K562 treated with DMSO at 1 percent for 48 hours (cell line): Measurements from ENCODE around the gene SURF2. TPM values are rescaled to one million over a fixed set of nuclear protein-coding genes. Genes with fewer than 3 reads are reported as not detected.

Experiments used
- total RNA-seq: library from RNA; unstranded; fragments of 300-600 nt; gene quantifications from 2 replicates; pipeline ENCODE4 v1.2.3, GENCODE V29; 2022; ENCODE audit warnings: low replicate concordance; ENCODE audit errors: extremely low read depth

The SURF2 gene
- not detected in 2 replicates for total RNA-seq

DNA sequence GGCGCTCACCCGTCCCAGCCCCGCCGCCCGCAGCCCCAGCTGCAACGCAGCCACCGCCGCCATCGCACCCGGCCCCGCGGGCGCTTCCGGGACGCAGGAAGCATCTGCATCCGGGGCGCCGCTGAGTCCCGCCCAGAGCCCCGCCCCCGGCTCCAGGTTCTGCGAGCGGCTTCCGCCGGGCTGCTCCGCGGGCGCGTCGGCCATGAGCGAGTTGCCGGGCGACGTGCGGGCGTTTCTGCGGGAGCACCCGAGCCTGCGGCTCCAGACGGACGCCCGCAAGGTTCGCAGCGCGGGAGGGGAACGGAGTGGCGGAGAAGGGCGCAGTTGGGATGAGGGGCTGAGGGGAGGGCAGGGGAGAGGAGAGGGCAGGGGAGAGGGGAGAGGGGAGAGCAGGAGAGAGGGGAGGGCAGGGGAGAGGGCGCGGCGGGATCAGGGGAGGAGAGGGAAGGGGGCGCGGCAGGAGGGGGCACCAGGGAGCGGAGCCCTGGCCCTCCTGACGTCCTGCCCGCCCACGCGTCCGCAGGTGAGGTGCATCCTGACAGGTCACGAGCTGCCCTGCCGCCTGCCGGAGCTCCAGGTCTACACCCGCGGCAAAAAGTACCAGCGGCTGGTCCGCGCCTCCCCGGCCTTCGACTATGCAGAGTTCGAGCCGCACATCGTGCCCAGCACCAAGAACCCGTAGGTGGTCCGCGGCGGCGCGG is at the start of gene SURF2, which contains the start of gene SURF1:
Gene SURF2 (plus strand): TSS at position 160 of the 701 bp plus-strand sequence. CDS start 43 bp downstream, at position 203.
Gene SURF1 (minus strand): TSS at position 97 of the 701 bp plus-strand sequence. CDS start 34 bp downstream, at position 63.

DNA sequence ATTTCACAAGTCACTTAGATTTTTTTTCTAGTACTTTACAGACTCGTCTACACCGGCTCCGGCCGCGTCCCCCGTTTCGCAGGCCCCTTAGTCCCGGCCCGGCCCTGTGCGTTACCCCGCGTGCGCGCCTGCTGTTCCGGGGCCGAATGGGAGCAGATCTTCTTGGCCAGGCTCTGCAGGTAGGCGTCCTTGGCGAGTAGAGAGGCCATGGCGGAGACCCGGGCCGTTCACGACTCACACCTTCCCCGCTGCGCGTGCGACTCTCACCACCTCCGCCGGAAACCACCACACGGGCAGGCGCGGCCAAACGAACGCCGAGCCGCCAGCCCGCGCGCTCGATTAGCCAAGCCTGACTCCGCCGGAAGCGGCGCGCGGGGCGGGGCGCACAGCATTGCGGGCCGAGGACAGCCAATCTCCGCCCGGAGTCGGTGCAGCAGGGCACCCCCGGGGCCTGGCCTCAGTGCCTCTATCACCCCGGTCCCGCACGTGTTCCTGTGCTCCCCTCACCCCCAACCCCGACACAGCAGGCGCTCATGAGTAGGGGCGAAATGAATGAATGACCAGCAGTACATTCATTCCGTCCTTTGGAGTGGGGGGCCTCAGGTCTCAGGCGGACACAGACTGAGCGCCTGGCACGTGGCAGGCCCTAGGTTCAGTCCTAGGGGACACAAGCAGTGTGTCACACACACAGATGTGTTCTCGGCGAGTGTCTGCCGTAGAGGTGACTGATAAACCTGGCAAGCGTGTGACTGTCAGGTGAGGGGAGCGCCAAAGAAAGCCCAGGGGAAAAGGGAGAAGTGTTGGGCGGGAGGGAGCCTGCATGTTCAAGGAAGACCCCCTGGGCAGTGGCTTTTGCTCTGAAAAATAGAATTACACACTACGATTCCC is 20.2 kb upstream of the SURF2 start, which contains the start of gene SURF6:
Gene SURF6 (minus strand): TSS at position 265 of the 888 bp plus-strand sequence. CDS start 56 bp downstream, at position 209.

DNA sequence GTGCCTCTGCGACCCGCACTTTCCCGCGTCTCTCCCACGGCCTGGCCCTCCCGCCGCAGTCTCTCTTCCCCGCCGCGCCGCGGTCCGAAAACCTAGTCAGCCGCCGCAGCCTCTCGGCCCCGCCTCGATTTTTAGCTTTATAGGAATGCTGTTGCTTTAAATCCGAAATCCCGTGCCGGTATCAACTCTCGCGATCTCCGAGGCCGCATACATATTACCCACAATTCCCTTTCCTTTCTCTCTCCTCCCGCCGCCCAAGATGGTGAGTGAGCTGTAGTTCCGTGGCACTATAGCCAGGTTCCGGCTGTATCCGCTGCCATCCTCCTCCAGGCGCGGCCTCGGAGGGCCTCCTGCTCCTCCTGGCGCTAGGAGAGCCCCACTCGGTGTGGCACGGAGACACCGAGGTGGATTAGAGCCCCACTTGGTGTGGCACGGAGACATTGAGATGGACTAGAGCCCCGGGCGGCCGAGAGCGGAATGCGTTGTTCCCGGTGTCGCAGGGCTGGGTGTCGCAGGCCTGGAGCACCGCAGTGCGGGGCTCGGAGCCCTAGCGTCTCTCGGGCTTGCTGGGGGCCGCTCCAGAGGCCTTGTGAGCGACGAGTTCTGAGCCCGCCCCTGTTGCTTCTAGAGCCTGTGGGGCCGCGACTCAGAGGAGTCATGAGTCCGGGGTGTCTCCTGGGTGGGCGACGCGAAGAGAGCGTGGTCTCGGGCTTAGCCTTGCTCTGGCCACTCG is 8.2 kb upstream of the SURF2 start, which contains the start of the genes MED22 and RPL7A:
Gene MED22 (minus strand): TSS at position 147 of the 733 bp plus-strand sequence. CDS start 1,469 bp downstream, outside the sequence.
Gene RPL7A (plus strand): TSS at position 234 of the 733 bp plus-strand sequence. CDS start 26 bp downstream, at position 260.

DNA sequence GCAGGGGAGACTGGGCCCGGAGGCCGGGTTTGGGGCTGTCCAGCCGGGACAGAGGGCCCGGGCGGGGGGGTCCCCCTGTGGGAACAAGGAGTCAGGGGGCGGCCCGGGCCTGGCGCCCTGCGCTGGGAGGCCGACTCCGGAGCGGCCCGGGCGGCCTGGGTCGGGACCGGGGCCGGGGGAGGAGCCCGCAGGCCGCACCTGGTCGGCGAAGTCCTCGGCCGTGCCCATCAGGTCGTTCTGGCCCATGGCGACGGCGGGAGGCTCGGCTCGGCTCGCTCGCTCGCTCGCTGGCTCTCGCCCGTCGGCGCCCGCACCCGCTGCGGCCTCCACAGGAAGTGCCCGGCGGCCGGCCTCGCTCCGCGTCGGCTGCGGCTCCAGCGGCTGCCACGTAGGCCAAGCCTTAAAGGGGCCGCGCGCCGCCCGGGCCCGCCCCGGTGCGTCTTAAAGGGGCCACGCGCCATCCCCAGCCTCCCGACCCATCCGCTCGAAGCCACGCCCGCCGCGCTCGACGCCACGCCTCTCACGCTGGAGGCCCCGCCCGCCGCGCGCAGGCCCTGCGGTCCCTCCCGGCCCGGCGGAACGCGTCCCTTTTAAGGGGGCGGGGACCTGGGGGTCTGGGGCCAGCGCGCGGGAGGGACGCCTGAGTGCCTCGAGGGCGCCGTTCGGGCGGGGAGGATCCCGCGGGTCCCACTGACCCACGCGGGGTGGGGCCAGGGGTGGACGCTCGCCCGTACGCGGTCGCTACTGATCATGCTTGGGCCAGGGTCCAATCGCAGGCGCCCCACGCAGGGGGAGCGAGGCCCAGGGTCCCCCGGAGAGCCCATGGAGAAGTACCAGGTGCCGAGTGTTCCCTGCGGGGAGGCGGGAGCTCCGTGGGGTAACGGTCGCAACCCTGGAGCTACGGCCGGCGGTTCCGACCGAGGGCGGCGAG is 19.6 kb downstream of the SURF2 start, which contains the start of the genes STKLD1 and SURF4:
Gene STKLD1 (plus strand): TSS at position 643 of the 931 bp plus-strand sequence. CDS start 108 bp downstream, at position 751.
Gene SURF4 (minus strand): TSS at position 337 of the 931 bp plus-strand sequence. CDS start 91 bp downstream, at position 246.

Other genes starting within 250 kb of the SURF2 start
- gene RALGDS, start 235.3 kb upstream of the SURF2 start, total RNA-seq: not detected in 2 replicates
- not detected in 2 replicates for gene GBGT1, start 192.6 kb upstream of the SURF2 start, total RNA-seq
- gene OBP2B, start 147.3 kb upstream of the SURF2 start, total RNA-seq: not detected in 2 replicates
- gene ABO, start 81.3 kb upstream of the SURF2 start, total RNA-seq: not detected in 2 replicates
- not detected in 2 replicates for gene SURF6, start 20.4 kb upstream of the SURF2 start, total RNA-seq
- gene MED22, start 8.4 kb upstream of the SURF2 start, total RNA-seq: not detected in 2 replicates
- gene RPL7A, start 8.3 kb upstream of the SURF2 start, total RNA-seq: 3,158 and 3,735 TPM in 2 replicates
- not detected in 2 replicates for gene SURF1, start 63 bp upstream of the SURF2 start, total RNA-seq
- 175 TPM in 1 of 2 replicates, not detected in the other for gene SURF4, start 19.5 kb downstream of the SURF2 start, total RNA-seq
- not detected in 2 replicates for gene STKLD1, start 19.8 kb downstream of the SURF2 start, total RNA-seq
- not detected in 2 replicates for gene REXO4, start 61.5 kb downstream of the SURF2 start, total RNA-seq
- not detected in 2 replicates for gene ADAMTS13, start 65.8 kb downstream of the SURF2 start, total RNA-seq
- not detected in 2 replicates for gene CACFD1, start 103.4 kb downstream of the SURF2 start, total RNA-seq
- gene SLC2A6, start 122.5 kb downstream of the SURF2 start, total RNA-seq: not detected in 2 replicates
- not detected in 2 replicates for gene MYMK, start 168.4 kb downstream of the SURF2 start, total RNA-seq
- gene ADAMTSL2, start 178.2 kb downstream of the SURF2 start, total RNA-seq: not detected in 2 replicates